ENCODE measurements around the gene ADAMTS8.

ADAMTS8 gene

DNA sequence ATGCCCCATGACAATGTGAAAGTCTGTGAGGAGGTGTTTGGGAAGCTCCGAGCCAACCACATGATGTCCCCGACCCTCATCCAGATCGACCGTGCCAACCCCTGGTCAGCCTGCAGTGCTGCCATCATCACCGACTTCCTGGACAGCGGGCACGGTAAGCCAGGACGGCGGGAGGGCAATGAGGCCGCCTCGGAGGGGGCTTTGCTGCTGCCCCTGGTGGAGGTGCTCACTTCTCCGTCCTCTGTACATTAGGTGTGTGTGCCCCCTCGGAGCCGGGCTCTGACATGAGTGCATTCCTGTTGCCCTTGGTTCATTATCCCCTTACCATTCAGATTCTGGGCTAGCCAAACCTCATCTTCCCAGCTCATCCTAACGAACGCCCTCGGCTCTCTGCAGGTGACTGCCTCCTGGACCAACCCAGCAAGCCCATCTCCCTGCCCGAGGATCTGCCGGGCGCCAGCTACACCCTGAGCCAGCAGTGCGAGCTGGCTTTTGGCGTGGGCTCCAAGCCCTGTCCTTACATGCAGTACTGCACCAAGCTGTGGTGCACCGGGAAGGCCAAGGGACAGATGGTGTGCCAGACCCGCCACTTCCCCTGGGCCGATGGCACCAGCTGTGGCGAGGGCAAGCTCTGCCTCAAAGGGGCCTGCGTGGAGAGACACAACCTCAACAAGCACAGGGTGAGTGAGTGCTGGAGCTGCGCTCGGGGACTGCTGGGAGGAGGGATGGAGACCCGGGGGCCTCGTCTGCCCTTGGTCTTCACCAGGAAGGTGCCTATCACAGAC is 33.9 kb upstream of the ADAMTS8 start:
- no peak for DNase-seq (ENCODE audit: low spot score)

DNA sequence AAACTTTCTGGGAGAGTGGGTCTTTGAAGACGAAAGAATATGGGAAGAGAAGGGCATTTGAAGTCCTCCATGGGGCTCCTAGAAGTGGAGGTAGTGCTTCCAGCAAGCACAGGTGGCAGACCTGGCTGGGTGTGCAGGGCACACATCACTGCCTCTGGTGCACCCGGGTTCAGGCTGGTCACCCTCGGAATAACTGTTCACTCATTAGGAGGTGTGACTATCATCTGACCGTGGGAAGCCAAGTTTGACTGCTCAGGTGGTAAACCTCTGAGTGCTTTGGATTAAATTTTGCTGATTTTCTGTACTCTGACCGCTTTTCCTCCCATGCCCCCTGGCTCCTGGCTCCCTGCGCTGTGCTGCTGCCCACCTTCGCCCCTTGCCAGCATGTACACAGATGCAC is 31.1 kb upstream of the ADAMTS8 start:
- DNase-seq (ENCODE audit: low spot score): no peak

DNA sequence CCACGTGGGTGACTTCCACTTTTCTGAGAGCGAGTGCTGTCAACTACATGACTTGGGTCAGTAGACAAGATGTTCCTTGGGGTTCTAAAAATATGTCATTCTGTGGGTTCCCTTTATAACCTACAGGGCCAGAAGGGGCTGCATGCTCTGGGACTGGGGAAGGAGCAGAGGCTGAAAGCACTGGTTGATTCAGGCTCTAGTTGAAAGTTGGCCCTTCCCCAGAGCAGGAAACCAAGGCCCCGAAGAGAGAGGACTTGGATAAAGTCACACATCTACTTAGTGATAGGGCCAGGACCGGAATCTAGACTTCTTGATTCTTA is 30.0 kb upstream of the ADAMTS8 start:
- DNase-seq (ENCODE audit: low spot score): no peak

DNA sequence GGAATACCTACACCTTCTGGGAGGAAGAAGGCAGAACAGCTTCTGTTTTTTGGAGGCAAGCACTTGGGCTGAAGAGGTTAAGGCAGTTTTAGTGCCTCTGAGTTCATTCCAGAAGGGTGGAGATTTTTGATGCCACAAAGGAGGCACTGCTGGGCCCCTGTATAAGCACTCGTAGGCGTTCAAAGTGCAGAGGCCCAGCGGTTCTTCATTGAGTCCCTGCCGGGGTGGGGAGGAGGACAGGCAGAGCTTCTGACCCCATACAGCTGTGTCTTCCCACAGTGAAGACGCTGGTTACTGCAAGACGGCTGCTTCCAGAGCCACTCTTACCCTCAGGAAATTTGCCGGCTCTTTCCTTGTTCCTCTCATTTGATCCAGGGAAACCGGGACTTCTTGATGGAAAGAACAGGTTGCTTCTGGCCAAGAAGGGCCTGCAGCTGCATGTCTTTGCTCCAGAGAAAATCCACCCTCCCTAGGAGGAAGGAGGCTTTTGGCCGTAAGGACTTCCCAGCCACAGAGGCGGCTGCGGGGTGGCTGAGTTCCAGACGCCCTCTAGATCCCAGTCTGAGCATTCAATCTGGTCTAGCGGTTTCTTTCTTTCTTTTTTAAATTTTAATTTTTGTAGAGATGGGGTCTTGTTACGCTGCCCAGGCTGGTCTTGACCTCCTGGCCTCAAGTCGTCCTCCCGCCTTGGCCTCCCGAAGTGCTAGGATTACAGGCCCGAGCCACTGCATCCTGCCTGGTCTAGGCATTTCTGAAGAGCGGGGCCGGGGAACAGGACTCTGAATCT is 29.4 kb upstream of the ADAMTS8 start:
- no peak for DNase-seq (ENCODE audit: low spot score)

DNA sequence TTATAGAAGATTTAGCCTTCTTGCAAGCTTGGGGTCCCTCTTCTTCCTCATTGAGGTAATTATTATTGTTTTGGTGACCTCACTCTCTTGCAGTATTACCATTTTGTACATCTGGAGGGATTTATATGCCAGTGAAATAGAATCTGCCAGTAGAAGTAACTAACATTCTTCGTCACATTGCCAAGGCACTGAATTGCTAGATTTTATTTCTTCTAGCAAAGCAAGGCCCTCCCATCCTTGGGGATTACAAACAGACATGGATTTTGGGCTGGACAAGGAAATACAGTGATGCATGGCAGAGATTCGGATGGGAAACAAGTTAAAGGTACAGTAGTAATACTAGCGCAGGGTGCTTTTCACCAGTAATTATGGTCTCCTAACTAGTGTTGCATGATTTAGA is 27.9 kb upstream of the ADAMTS8 start:
- no peak for DNase-seq (ENCODE audit: low spot score)

DNA sequence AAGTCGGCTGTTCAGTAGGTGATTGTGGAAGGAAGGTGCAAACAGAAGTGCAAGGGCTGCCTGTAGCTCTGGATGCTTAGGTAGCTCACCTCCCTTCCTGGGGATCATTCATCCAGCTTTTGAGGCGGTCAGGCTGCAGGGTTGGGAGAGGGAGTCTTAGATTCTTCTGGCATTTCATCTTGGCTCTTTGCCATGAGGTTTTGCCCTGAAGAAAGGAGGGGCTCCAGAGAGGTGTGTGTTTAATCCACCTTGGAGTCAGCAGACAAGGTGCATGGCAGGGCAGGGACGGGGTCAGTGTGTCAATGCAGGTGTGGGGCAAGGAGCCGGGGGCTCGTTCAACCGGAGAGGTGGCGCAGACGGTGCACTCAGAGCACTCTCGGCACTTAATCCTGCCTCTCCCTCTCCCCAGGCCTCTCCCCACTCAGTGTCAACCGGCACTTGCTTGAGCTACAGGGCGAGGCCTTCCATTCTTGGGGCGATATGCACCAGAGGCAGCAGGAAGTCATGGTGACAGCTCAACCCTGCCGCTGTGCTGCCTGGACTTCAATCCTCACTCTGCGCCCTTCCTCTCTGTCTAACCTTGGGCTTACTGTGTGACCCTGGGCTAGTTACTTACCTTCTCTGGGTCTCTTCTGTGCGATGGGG is 27.2 kb upstream of the ADAMTS8 start:
- no peak for DNase-seq (ENCODE audit: low spot score)

DNA sequence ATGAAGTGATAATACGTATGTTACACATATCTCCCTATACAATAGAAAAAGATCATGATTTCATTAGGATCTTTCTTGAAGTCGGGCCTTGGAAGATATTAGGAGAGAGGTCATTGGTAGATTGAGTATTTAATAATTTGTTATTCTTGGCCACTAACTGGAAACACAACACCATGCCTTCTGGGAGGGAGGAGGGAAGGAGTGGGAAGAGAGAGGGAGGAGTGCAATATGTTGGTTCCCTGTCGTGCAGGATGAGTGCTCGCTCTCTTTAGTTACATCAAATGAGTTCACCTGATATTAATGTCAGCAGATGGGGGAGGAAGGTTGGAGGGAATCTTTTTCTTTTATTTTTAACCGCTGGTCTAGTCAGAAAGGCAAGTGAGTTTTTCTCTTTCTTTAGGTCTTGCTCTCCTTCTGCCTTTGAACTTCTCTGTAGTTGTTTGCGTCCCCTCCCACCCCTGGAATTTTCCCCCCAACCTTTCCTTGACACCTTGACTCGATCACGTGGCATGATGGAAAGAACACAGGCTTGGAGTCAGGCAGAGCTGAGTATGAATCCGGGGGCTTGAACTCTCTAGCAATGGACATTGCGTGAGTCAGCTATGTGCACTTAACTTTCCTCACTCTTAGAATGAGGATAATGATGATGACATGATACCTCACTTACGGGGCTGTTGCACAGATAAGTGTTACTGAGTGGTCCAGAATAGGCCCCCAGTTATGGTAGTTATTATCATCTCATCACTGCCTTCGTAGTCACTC is 26.3 kb upstream of the ADAMTS8 start:
- no peak for DNase-seq (ENCODE audit: low spot score)

DNA sequence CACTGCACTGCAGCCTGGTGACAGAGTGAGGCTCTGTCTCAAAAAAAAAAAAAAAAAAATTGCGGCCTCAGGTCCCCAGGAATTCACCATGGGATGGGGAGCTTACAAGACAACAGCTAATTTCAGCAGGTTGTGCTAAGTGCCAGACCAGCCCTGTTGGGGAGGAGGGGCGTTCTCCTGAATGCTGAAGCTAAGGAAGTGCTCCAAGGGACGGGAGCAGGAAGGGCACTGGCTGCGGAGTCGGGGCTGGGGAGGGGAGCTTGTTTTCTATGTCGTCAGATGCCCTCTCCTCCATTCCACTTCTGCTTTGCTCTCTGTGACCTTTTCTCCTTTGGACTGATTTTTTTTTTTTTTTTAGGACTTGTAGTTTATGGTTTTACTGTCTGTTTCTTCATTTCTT is 24.5 kb upstream of the ADAMTS8 start:
- no peak for DNase-seq (ENCODE audit: low spot score)

DNA sequence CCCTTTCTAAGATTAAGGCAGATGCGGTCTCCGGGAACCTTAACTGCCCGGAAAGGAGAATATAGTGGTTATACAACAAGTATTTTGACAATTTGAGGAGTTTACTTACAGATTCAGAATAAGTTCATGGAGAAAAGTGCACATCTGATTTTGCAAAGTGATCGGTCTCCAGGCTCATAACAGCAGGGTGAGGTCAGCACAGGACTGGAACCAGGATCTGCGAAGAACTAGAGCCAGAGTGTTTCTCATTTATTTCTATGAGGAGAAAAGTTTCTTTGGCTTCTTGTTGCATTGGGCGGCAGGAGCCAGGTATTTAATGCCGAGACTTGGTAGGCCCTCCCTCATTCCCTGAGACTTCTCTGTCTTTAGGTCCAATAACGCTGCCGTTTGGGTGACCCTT is 23.8 kb upstream of the ADAMTS8 start:
- no peak for DNase-seq (ENCODE audit: low spot score)

DNA sequence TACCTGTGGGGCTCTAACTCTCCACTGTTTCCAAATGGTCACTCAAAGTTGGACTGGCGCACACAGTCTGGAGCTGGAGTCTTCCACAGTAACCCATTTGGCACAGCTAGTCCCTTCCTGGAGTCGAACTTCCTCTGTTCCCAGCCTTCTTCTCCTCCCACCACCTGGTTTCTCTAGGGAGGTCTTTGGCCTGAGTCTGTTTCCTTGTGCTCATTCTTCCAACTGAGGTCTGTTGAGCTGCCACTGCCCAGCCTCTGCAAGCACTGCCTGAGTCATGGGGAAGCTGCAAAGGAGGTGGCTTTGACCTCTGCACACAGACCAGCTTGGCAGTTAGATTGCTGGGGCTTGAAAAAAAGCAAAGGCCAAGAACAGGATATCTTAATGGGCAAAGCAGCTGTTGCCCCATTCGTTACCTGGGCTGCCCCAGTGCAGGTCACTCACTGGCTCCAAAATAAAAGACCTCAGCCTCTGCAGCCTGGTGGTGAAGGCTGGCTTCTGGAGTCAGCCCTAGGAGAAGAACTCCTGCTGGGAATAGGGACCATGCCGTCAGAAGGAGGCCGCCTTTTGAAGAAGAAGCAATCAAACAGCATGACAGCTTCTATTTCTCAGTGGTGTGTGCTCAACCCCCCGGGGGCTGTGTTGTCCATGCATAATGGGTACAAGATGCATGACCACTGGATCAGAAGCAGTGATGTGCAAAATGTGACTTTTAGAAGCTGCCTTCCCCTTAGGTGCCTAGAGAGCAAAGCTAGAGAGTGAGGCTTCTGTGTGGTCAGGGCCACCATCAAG is 23.0 kb upstream of the ADAMTS8 start:
- no peak for DNase-seq (ENCODE audit: low spot score)

DNA sequence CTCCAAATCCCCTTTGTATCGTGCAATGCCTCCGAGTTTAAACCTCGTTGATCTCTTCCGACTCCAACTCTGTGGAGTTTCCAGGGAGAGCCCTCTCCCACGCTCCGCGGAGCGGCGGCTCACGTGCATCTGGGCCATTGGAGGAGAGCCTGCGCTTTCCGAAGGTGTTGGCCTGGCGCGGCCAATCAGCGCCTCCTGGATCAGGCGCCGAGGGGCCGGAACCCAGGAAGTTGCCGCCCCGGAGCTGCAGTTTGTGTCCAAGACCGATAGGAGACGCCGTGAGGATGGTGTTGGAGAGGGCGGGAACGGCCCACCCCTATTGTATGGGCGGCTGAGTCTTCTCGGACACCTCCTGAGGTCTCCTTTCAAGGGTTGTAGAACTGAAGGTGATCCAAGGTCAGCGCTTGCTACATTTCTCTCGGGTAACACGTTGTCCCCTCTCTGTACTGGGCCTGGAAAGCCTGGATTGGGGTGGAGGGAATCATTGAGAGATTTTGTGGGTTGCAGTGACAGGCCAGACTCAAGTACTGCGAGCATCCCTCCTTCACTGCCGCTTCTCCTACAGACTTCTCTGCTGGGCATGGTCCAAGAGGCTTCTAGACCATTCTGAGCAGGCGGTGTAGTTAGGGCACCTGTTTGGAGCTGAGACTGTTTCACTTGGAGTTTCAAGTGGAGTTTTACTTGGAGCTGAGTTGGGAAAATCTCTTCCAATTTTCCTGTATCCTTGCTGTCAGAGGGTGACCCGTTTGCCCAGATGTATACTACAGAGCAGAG is 21.8 kb upstream of the ADAMTS8 start:
- DNase-seq (ENCODE audit: low spot score): no peak

DNA sequence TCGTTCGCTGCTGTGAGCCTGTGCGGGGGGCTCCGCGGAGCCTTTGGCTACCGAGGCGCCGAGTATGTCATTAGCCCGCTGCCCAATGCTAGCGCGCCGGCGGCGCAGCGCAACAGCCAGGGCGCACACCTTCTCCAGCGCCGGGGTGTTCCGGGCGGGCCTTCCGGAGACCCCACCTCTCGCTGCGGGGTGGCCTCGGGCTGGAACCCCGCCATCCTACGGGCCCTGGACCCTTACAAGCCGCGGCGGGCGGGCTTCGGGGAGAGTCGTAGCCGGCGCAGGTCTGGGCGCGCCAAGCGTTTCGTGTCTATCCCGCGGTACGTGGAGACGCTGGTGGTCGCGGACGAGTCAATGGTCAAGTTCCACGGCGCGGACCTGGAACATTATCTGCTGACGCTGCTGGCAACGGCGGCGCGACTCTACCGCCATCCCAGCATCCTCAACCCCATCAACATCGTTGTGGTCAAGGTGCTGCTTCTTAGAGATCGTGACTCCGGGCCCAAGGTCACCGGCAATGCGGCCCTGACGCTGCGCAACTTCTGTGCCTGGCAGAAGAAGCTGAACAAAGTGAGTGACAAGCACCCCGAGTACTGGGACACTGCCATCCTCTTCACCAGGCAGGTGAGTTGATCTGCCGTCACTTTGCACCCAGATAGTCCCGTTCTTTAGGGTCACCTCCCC is 21.0 kb upstream of the ADAMTS8 start:
- no peak for DNase-seq (ENCODE audit: low spot score)

DNA sequence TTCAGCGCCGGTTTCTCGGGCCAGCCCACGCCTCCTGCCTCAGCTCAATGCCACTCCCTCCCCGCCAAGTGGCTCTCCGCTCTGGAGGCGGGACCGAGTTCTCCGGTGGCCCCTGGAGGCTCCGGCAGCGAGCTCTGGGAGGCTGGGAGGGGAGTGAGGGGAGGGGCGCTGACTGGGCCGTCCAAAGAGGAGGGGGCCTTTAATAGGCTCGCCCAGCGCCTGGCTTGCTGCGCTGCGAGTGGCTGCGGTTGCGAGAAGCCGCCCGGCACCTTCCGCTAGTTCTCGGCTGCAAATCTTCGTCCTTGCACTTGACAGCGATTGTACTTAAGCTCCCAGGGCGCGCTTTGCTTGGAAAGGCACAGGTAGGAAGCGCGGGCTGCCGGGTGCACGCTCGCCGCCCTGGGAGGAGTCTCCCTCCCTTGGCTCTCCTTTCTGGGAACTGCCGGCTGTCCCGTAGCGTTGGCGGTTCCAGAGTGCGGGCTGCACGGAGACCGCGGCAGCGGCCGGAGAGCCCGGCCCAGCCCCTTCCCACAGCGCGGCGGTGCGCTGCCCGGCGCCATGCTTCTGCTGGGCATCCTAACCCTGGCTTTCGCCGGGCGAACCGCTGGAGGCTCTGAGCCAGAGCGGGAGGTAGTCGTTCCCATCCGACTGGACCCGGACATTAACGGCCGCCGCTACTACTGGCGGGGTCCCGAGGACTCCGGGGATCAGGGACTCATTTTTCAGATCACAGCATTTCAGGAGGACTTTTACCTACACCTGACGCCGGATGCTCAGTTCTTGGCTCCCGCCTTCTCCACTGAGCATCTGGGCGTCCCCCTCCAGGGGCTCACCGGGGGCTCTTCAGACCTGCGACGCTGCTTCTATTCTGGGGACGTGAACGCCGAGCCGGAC is 20.3 kb upstream of the ADAMTS8 start, which contains the start of gene ADAMTS15:
Gene ADAMTS15 (plus strand): TSS at position 230 of the 894 bp plus-strand sequence. CDS start 329 bp downstream, at position 559.
- no peak for DNase-seq (ENCODE audit: low spot score)

DNA sequence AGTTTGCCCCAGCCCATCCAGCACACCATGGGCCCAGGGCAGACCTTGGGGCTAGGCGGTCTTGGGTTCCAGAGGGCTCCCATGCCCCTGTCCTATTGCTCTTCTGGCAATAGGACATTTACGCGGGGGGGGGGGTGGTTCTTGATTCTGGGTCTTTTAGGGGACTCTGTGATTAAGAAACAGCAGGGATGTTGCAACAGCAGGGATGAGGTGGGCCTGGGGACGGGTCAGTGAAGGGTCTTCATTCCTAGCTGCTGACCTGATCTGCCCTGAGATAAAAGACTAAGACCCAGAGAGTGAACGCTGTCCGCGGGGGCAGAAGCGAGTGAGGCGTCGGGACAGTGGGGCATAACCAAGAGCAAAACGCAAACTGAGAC is 19.6 kb upstream of the ADAMTS8 start:
- no peak for DNase-seq (ENCODE audit: low spot score)

DNA sequence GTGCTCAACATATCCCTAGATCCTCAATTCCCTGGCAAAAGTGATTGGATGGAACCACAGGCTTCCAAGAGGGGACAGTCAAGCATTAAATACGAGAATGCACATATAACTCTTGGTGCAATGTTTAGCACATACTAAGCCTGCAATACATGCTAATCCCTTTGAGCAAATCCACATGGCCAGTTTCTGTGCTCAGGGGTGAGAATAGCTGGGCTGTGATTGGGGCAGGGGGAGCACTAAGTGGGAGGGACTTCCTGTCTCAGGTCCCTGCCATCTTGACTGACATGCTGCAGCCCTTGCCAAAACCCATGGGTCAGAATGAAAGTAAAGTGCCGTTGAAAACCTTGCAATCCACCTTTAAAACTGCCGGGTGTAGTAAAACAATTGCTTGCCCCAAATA is 17.4 kb upstream of the ADAMTS8 start:
- DNase-seq (ENCODE audit: low spot score): no peak

DNA sequence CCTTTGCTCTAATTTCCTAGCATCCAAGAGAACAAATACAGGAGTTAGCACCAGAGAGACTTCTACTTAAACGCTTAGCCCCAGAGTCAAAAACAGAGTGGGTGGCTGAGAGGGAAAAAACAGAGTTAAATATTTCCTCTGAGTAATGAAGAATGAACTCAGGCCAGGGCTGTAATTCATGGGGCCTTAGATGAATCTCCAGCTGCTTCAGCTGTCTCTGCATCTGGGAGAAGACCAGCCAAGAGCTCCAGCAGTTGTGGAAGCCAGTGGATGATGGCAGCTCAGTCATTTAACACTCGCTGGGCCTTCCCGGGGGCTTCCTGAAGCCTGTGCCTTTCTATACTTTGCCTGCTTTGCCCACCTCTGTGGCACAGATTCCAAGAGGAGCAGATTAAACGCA is 14.3 kb upstream of the ADAMTS8 start:
- no peak for DNase-seq (ENCODE audit: low spot score)

DNA sequence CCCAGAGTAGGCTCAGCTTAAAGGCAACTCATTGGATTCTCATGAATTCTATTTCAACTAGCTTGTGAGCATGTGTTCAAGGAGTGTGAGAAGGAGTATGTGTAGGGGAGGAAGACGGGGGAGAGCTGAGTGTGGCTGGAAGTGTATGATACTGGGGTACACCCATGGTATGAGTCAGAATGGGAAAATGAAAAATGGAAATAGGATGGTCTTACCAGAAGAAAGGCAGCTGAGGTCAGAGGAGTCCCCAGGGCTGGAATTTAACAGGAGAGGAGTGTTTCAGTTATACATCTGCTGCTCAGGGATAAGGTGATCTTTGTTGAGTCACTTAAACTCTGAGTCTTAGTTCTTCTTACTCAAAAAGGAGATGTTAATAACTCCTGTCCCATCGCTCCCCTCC is 13.3 kb upstream of the ADAMTS8 start:
- DNase-seq (ENCODE audit: low spot score): no peak

DNA sequence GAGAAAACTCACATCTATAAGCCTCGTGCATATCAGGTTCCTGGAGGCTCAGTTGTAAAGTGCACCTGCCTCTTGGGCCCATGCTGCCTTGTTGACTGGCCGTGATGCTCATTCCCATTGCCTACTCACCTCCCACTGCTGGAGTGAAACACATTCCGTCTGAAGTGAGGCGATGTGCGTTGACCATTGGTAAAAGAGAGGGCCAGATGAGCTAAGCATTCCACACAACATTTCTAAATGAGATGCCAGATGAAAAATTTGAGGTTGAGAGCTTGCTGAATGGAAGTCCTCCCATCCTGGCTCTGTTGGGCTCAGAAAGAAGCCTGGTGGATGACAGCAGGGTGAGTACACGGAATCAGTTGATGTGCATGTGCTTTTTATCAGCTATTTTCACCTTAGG is 11.5 kb upstream of the ADAMTS8 start:
- no peak for DNase-seq (ENCODE audit: low spot score)

DNA sequence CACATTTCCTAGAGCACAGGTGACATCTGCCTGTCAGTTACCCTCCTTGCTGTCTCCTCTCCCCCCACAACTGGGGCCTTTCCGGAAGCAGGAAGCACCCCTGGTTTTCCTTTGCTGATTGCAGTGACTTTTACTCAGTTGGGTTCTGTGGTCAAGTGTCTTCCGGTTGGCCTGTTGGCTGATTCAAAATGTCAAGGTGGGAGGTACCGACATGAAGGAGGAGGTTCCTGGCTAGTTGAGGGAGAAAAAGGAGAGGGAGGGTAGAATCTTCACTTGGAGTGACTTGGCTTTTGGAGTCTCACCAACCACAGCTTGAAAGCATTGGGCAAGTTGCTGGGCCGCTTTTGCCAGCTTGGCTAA is 10.7 kb upstream of the ADAMTS8 start:
- DNase-seq (ENCODE audit: low spot score): no peak

Data from cerebellar cortex (tissue), 1 donor.